SK-N-SH treated with all-trans-retinoic acid at 6 μM for 48 hours (cell line): ENCODE data around the gene HPCAL1.

Experiments used
- ARNTL ChIP-seq: fragments of 450-650 bp; formaldehyde crosslinking; IDR thresholded peaks from 2 replicates; pipeline ENCODE4 v1.5.0; 2020; ENCODE audit warnings: low read depth, mild to moderate bottlenecking, moderate library complexity, borderline replicate concordance
- BACH2 ChIP-seq: fragments of 250-450 bp; sonication (Bioruptor Pico); IDR thresholded peaks from 2 replicates; pipeline ENCODE4 v1.9.0; 2021; ENCODE audit warnings: mild to moderate bottlenecking, borderline replicate concordance
- CREB5 ChIP-seq: fragments of 250-450 bp; sonication (Bioruptor Pico); IDR thresholded peaks from 2 replicates; pipeline ENCODE4 v1.5.1; 2020; ENCODE audit warnings: low read depth, mild to moderate bottlenecking, moderate library complexity
- ESRRG ChIP-seq: fragments of 250-450 bp; sonication (Bioruptor Pico); IDR thresholded peaks from 2 replicates; pipeline ENCODE4 v1.6.1; 2021; ENCODE audit warnings: mild to moderate bottlenecking
- GLIS3 ChIP-seq: fragments of 250-450 bp; sonication (Bioruptor Pico); IDR thresholded peaks from 2 replicates; pipeline ENCODE4 v1.5.0; 2020; ENCODE audit warnings: mild to moderate bottlenecking, moderate library complexity
- ISL1 ChIP-seq: fragments of 250-450 bp; sonication (Bioruptor Pico); IDR thresholded peaks from 2 replicates; pipeline ENCODE4 v2.1.2; 2022; ENCODE audit warnings: mild to moderate bottlenecking, moderate library complexity
- OSR1 ChIP-seq: fragments of 250-450 bp; sonication (Bioruptor Pico); IDR thresholded peaks from 2 replicates; pipeline ENCODE4 v1.8.0; 2022; ENCODE audit warnings: moderate library complexity, mild to moderate bottlenecking, inconsistent platforms
- POU6F1 ChIP-seq: fragments of 250-450 bp; sonication (Bioruptor Pico); IDR thresholded peaks from 2 replicates; pipeline ENCODE4 v1.8.0; 2021; ENCODE audit warnings: low read depth, mild to moderate bottlenecking, moderate library complexity, borderline replicate concordance
- PPARA ChIP-seq: fragments of 250-450 bp; sonication (Bioruptor Pico); IDR thresholded peaks from 2 replicates; pipeline ENCODE4 v1.5.0; 2020; ENCODE audit warnings: mild to moderate bottlenecking, borderline replicate concordance
- RARB ChIP-seq: fragments of 250-450 bp; sonication (Bioruptor Pico); IDR thresholded peaks from 2 replicates; pipeline ENCODE4 v1.8.0; 2021; ENCODE audit warnings: mild to moderate bottlenecking, moderate library complexity
- TSHZ2 ChIP-seq: fragments of 250-450 bp; sonication (Bioruptor Pico); IDR thresholded peaks from 2 replicates; pipeline ENCODE4 v1.5.0; 2020; ENCODE audit warnings: mild to moderate bottlenecking, moderate library complexity
- ZC3H10 ChIP-seq: fragments of 250-450 bp; sonication (Bioruptor Pico); IDR thresholded peaks from 2 replicates; pipeline ENCODE4 v1.5.1; 2021; ENCODE audit warnings: mild to moderate bottlenecking, moderate library complexity
- TF ChIP-seq, protein P1 (sequence below): fragments of 250-450 bp; sonication (Bioruptor Pico); IDR thresholded peaks from 2 replicates; pipeline ENCODE4 v1.8.0; 2020; ENCODE audit warnings: mild to moderate bottlenecking, moderate library complexity, borderline replicate concordance

DNA sequence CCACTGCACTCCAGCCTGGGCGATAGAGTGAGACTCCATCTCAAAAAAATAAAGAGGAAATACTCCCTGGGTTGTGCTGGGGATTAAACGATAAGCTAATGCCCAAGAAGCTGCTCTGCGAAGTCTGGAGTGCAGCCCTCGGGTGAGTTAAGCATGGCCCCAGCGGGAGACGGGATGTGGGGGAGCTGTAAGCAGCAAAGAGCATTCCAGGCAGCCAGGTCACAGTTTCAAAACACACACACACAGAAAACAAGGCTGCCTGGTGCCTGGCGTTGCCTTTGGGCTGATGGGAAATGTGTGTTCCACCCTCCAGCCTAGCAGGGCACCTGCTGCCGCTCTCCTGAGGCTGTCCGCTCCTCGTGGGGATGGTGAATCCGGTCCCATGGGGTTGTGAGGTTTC lies 121.3 kb downstream of the HPCAL1 start:
- TF ChIP-seq, protein P1, sequence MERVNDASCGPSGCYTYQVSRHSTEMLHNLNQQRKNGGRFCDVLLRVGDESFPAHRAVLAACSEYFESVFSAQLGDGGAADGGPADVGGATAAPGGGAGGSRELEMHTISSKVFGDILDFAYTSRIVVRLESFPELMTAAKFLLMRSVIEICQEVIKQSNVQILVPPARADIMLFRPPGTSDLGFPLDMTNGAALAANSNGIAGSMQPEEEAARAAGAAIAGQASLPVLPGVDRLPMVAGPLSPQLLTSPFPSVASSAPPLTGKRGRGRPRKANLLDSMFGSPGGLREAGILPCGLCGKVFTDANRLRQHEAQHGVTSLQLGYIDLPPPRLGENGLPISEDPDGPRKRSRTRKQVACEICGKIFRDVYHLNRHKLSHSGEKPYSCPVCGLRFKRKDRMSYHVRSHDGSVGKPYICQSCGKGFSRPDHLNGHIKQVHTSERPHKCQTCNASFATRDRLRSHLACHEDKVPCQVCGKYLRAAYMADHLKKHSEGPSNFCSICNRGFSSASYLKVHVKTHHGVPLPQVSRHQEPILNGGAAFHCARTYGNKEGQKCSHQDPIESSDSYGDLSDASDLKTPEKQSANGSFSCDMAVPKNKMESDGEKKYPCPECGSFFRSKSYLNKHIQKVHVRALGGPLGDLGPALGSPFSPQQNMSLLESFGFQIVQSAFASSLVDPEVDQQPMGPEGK = no peak
- no peak for TF ChIP-seq OSR1 (CRISPR knock-in tag)
- no peak for TF ChIP-seq GLIS3 (CRISPR knock-in tag)
- TF ChIP-seq PPARA (CRISPR knock-in tag) = no peak
- TF ChIP-seq TSHZ2 (CRISPR knock-in tag) = no peak
- TF ChIP-seq CREB5 (CRISPR knock-in tag) = no peak
- TF ChIP-seq ISL1 = no peak
- no peak for TF ChIP-seq RARB (CRISPR knock-in tag)
- TF ChIP-seq ARNTL = no peak
- no peak for TF ChIP-seq ESRRG (CRISPR knock-in tag)
- TF ChIP-seq POU6F1 (CRISPR knock-in tag) = no peak
- no peak for TF ChIP-seq BACH2 (CRISPR knock-in tag)
- no peak for TF ChIP-seq ZC3H10 (CRISPR knock-in tag)
